EL (cell line): ENCODE data around the gene MRPL9.

Experiments used
- DNase-seq: peaks from one replicate; pipeline ENCODE4 v3.0.0-alpha.2; 2016

MRPL9 gene

GRCh38 chr1:151762941-151763921, at the start of gene MRPL9:
TSS of gene MRPL9 (minus strand) at chr1:151763496. CDS start at chr1:151763479, 17 bp downstream.
- peak; percentile 84 for DNase-seq

- DNase-seq = no peak
Measured at GRCh38 chr1:151811181-151811580, 47.9 kb upstream of the MRPL9 start.

GRCh38 chr1:151809985-151810556, 46.8 kb upstream of the MRPL9 start:
- DNase-seq = no peak

- no peak for DNase-seq
Measured at GRCh38 chr1:151809290-151809984, 46.1 kb upstream of the MRPL9 start.

- DNase-seq = no peak
Measured at GRCh38 chr1:151807766-151808165, 44.5 kb upstream of the MRPL9 start.

GRCh38 chr1:151807131-151807530, 43.8 kb upstream of the MRPL9 start:
- DNase-seq = no peak

- DNase-seq = no peak
Measured at GRCh38 chr1:151806170-151806569, 42.9 kb upstream of the MRPL9 start.

GRCh38 chr1:151805066-151805820, 41.9 kb upstream of the MRPL9 start, which contains the start of gene LINGO4:
TSS of gene LINGO4 (minus strand) at chr1:151805419. CDS start at chr1:151802704, 2,715 bp downstream.
- no peak for DNase-seq

- no peak for DNase-seq
Measured at GRCh38 chr1:151803915-151804314, 40.6 kb upstream of the MRPL9 start.

- no peak for DNase-seq
Measured at GRCh38 chr1:151803164-151803563, 39.9 kb upstream of the MRPL9 start.

GRCh38 chr1:151802372-151802771, 39.1 kb upstream of the MRPL9 start:
- DNase-seq = no peak

- no peak for DNase-seq
Measured at GRCh38 chr1:151801846-151802245, 38.5 kb upstream of the MRPL9 start.

GRCh38 chr1:151801310-151801820, 38.1 kb upstream of the MRPL9 start:
- no peak for DNase-seq

- no peak for DNase-seq
Measured at GRCh38 chr1:151800830-151801229, 37.5 kb upstream of the MRPL9 start.

- peak; percentile 57 for DNase-seq
Measured at GRCh38 chr1:151799179-151800022, 36.1 kb upstream of the MRPL9 start.

- no peak for DNase-seq
Measured at GRCh38 chr1:151798571-151798970, 35.3 kb upstream of the MRPL9 start.

GRCh38 chr1:151790940-151791651, 27.8 kb upstream of the MRPL9 start:
- DNase-seq = peak; percentile 45

- peak; percentile 100 for DNase-seq
Measured at GRCh38 chr1:151790071-151790939, 27.0 kb upstream of the MRPL9 start, which contains the start of gene TDRKH. TSS of gene TDRKH (minus strand) at chr1:151790500. CDS start at chr1:151783022, 7,478 bp downstream.

GRCh38 chr1:151787689-151788088, 24.4 kb upstream of the MRPL9 start:
- no peak for DNase-seq

GRCh38 chr1:151783796-151784195, 20.5 kb upstream of the MRPL9 start:
- DNase-seq = no peak
